HepG2 (cell line): Measurements from ENCODE around the gene ENAH. TPM values are rescaled to one million over a fixed set of nuclear protein-coding genes. Genes with fewer than 3 reads are reported as not detected.

ENCODE experiments used
- BCL6 ChIP-seq: IDR thresholded peaks from 2 replicates; pipeline ENCODE4 v1.6.1; 2016; ENCODE audit warnings: missing genetic modification reagents, missing compliant biosample characterization
- CHCHD3 ChIP-seq: sonication (generic); formaldehyde crosslinking; IDR thresholded peaks from 2 replicates; pipeline ENCODE4 v1.8.0; 2022; ENCODE audit warnings: mild to moderate bottlenecking, missing genetic modification reagents, moderate library complexity
- DPF2 ChIP-seq: sonication (generic); formaldehyde crosslinking; IDR thresholded peaks from 2 replicates; pipeline ENCODE4 v1.4.0; 2020; ENCODE audit warnings: mild to moderate bottlenecking, low read depth, missing genetic modification reagents, borderline replicate concordance
- LCORL ChIP-seq, 2 experiments: fragments of 450-650 bp in 1 of 2; sonication (generic) in 1 of 2; formaldehyde crosslinking in 1 of 2; IDR thresholded peaks; 2 replicates each; pipeline versions ENCODE4 v1.5.0 to v1.6.1; 2017 to 2020; ENCODE audit warnings: antibody characterized with exemption in 1 of 2, missing genetic modification reagents in 1 of 2
- NFATC3 ChIP-seq: sonication (generic); formaldehyde crosslinking; IDR thresholded peaks from 2 replicates; pipeline ENCODE4 v1.5.1; 2020; ENCODE audit warnings: mild to moderate bottlenecking, missing genetic modification reagents
- SALL2 ChIP-seq: sonication (generic); formaldehyde crosslinking; IDR thresholded peaks from 2 replicates; pipeline ENCODE4 v1.8.1; 2023; ENCODE audit warnings: mild to moderate bottlenecking, missing genetic modification reagents, inconsistent platforms
- SIN3A ChIP-seq: IDR thresholded peaks from 2 replicates; pipeline ENCODE4 v1.6.1; 2011; ENCODE audit warnings: low read depth, mild to moderate bottlenecking, control low read depth, low read length, borderline replicate concordance
- SIX1 ChIP-seq: sonication (generic); formaldehyde crosslinking; IDR thresholded peaks from 2 replicates; pipeline ENCODE4 v1.4.0; 2020; ENCODE audit warnings: missing genetic modification reagents, borderline replicate concordance
- SRY ChIP-seq: sonication (generic); formaldehyde crosslinking; IDR thresholded peaks from 2 replicates; pipeline ENCODE4 v1.8.0; 2022; ENCODE audit warnings: mild to moderate bottlenecking, missing genetic modification reagents
- TBX2 ChIP-seq: sonication (generic); formaldehyde crosslinking; IDR thresholded peaks from 2 replicates; pipeline ENCODE4 v1.5.0; 2020; ENCODE audit warnings: missing genetic modification reagents, mild to moderate bottlenecking, borderline replicate concordance
- TGIF2 ChIP-seq: IDR thresholded peaks from 2 replicates; pipeline ENCODE4 v1.6.1; 2016; ENCODE audit warnings: control low read depth, missing compliant biosample characterization
- ZFP82 ChIP-seq: sonication (generic); formaldehyde crosslinking; IDR thresholded peaks from 2 replicates; pipeline ENCODE4 v1.5.1; 2020; ENCODE audit warnings: mild to moderate bottlenecking, missing genetic modification reagents, borderline replicate concordance
- ZFX ChIP-seq: sonication (generic); formaldehyde crosslinking; IDR thresholded peaks from 2 replicates; pipeline ENCODE4 v1.4.0; 2020; ENCODE audit warnings: mild to moderate bottlenecking, low read depth, missing genetic modification reagents, moderate library complexity
- ZMYM3 ChIP-seq: sonication (generic); formaldehyde crosslinking; IDR thresholded peaks from 2 replicates; pipeline ENCODE4 v1.5.1; 2020; ENCODE audit warnings: mild to moderate bottlenecking, missing genetic modification reagents
- ZNF30 ChIP-seq: sonication (generic); formaldehyde crosslinking; IDR thresholded peaks from 2 replicates; pipeline ENCODE4 v1.5.0; 2020; ENCODE audit warnings: mild to moderate bottlenecking, missing genetic modification reagents
- ZNF558 ChIP-seq: sonication (generic); formaldehyde crosslinking; IDR thresholded peaks from 2 replicates; pipeline ENCODE4 v1.9.0; 2022; ENCODE audit warnings: mild to moderate bottlenecking, missing genetic modification reagents, borderline replicate concordance
- ZNF772 ChIP-seq: sonication (generic); formaldehyde crosslinking; IDR thresholded peaks from 2 replicates; pipeline ENCODE4 v1.5.0; 2020; ENCODE audit warnings: mild to moderate bottlenecking, missing genetic modification reagents
- ZNF850 ChIP-seq: sonication (generic); formaldehyde crosslinking; conservative IDR thresholded peaks from 2 replicates; pipeline ENCODE4 v1.9.0; 2021; ENCODE audit warnings: mild to moderate bottlenecking, missing genetic modification reagents
- polyA plus RNA-seq, 8 experiments: library from polyadenylated mRNA; depleted of rRNA in 3 of 8; stranded (reverse) in 7 of 8; unstranded in 1 of 8; fragments of >200 nt; fragmentation: Illumina TruSeq in 4 of 8; extraction: Trizol in 4 of 8; gene quantifications; 2 replicates each; pipeline versions ENCODE4 v1.2.1 to v1.2.3, GENCODE V29; 2011 to 2016; ENCODE audit warnings: low read depth in 4 of 8, missing spikeins in 1 of 8, mixed read lengths in 1 of 8; ENCODE audit not compliant: insufficient read depth in 1 of 8
- total RNA-seq, 5 experiments: library from RNA; depleted of rRNA; stranded (reverse); fragments of >200 nt; fragmentation: Illumina TruSeq; extraction: Trizol; gene quantifications; 2 replicates each; pipeline ENCODE4 v1.2.3, GENCODE V29; 2016; ENCODE audit warnings: low read depth in 1 of 5
- TF ChIP-seq, protein P1 (sequence below): sonication (generic); formaldehyde crosslinking; IDR thresholded peaks from 2 replicates; pipeline ENCODE4 v1.4.0; 2020; ENCODE audit warnings: missing genetic modification reagents, borderline replicate concordance
- TF ChIP-seq, protein P2 (sequence below): sonication (generic); formaldehyde crosslinking; IDR thresholded peaks from 2 replicates; pipeline ENCODE4 v1.8.1; 2023; ENCODE audit warnings: mild to moderate bottlenecking, moderate library complexity, missing genetic modification reagents
- TF ChIP-seq, protein P3 (sequence below): sonication (generic); formaldehyde crosslinking; conservative IDR thresholded peaks from 2 replicates; pipeline ENCODE4 v1.5.0; 2020; ENCODE audit warnings: missing genetic modification reagents
- TF ChIP-seq, protein P4 (sequence below): sonication (generic); formaldehyde crosslinking; IDR thresholded peaks from 2 replicates; pipeline ENCODE4 v1.5.0; 2020; ENCODE audit warnings: mild to moderate bottlenecking, missing genetic modification reagents

ENAH gene
- total and polyA plus RNA-seq, 2 of the 13 experiments (the other 11 are each of a cell fraction or from before 2014, with no cell fraction given), result 22.1 to 58.3 TPM

DNA sequence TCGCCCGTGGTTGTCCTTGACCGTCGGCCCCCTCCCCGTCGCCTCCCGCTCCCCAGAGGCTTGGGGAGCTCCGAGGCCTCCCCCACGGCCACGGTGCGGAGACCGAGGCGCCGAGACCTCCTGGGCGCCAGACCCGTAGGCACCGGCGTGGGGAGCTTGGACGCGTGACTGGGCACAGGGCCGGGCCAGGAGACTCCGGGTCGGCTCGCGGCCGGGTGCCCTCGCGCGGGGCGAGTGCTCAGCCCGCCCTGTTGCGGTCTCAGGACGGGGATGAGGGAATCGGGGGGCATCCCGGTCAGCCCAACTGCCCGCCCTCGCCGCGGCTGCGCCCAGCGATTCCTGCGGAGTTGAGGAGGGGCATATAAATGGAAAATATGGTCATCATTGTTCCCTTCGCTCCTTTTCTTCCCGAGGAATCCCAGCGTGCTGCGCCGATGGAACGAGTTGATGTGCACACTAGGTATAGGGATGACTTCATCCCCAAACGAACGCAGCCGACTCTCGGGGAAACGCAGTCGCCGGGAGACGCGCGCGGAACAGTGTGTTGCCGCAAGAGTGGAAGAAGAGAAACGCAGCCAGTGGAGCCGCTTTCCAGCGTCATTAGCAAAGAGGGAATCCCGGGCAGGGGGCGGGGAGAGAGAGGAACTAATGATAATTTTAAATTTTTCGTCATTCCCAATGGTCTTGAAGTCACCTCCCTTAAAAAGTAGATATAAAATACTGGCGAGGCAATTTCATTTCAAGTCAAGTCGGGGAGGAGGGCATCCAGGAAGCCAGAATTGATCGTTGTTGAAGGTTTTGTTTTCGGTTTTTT lies 747 bp upstream of the ENAH start (continued):
- TF ChIP-seq LCORL (IDR thresholded peaks at IDR 0.05), result no peak
- TF ChIP-seq LCORL (CRISPR knock-in tag; IDR thresholded peaks at IDR 0.05), result peak; percentile 41; the same call in 1 of the 2 replicates
- no peak for TF ChIP-seq DPF2 (CRISPR knock-in tag)
- peak; percentile 40; the same call in 1 of the 2 replicates for TF ChIP-seq ZNF772 (CRISPR knock-in tag)
- no peak; the same call in 1 of the 2 replicates for TF ChIP-seq BCL6 (CRISPR knock-in tag)
- TF ChIP-seq TBX2 (CRISPR knock-in tag), result 0 out of 2 replicates have a peak, but pooled peaks have one; percentile 37
- no peak for TF ChIP-seq SIX1 (CRISPR knock-in tag)
- peak; percentile 31; the same call in 1 of the 2 replicates for TF ChIP-seq SALL2
- TF ChIP-seq ZNF30 (CRISPR knock-in tag), result no peak
- no peak for TF ChIP-seq CHCHD3 (CRISPR knock-in tag)
- TF ChIP-seq SRY, result no peak
- TF ChIP-seq NFATC3 (CRISPR knock-in tag), result no peak
- TF ChIP-seq TGIF2 (CRISPR knock-in tag), result 0 out of 2 replicates have a peak, but pooled peaks have one; percentile 52
- TF ChIP-seq, protein P1, sequence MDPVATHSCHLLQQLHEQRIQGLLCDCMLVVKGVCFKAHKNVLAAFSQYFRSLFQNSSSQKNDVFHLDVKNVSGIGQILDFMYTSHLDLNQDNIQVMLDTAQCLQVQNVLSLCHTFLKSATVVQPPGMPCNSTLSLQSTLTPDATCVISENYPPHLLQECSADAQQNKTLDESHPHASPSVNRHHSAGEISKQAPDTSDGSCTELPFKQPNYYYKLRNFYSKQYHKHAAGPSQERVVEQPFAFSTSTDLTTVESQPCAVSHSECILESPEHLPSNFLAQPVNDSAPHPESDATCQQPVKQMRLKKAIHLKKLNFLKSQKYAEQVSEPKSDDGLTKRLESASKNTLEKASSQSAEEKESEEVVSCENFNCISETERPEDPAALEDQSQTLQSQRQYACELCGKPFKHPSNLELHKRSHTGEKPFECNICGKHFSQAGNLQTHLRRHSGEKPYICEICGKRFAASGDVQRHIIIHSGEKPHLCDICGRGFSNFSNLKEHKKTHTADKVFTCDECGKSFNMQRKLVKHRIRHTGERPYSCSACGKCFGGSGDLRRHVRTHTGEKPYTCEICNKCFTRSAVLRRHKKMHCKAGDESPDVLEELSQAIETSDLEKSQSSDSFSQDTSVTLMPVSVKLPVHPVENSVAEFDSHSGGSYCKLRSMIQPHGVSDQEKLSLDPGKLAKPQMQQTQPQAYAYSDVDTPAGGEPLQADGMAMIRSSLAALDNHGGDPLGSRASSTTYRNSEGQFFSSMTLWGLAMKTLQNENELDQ (CRISPR knock-in tag), result no peak
- TF ChIP-seq, protein P2, sequence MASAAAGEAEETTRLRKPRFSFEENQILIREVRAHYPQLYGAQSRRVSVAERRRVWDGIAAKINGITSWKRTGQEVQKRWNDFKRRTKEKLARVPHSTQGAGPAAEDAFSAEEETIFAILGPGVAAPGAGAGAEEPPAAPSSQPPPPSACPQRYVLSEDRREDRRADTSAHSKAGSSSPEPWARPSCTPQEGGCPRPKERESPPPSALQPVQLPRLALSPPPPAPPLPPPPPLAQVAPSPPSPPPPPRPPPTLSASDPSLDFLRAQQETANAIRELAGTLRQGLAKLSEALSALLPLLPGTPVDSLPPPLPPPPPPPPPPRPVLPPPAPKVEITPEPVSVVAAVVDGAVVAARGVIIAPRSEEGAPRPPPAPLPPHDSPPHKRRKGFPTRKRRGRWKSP (CRISPR knock-in tag), result peak; percentile 48; the same call in 1 of the 2 replicates
- TF ChIP-seq, protein P3, sequence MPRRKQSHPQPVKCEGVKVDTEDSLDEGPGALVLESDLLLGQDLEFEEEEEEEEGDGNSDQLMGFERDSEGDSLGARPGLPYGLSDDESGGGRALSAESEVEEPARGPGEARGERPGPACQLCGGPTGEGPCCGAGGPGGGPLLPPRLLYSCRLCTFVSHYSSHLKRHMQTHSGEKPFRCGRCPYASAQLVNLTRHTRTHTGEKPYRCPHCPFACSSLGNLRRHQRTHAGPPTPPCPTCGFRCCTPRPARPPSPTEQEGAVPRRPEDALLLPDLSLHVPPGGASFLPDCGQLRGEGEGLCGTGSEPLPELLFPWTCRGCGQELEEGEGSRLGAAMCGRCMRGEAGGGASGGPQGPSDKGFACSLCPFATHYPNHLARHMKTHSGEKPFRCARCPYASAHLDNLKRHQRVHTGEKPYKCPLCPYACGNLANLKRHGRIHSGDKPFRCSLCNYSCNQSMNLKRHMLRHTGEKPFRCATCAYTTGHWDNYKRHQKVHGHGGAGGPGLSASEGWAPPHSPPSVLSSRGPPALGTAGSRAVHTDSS (CRISPR knock-in tag), result no peak
- peak; percentile 69 for TF ChIP-seq ZFX (CRISPR knock-in tag)
- TF ChIP-seq, protein P4, sequence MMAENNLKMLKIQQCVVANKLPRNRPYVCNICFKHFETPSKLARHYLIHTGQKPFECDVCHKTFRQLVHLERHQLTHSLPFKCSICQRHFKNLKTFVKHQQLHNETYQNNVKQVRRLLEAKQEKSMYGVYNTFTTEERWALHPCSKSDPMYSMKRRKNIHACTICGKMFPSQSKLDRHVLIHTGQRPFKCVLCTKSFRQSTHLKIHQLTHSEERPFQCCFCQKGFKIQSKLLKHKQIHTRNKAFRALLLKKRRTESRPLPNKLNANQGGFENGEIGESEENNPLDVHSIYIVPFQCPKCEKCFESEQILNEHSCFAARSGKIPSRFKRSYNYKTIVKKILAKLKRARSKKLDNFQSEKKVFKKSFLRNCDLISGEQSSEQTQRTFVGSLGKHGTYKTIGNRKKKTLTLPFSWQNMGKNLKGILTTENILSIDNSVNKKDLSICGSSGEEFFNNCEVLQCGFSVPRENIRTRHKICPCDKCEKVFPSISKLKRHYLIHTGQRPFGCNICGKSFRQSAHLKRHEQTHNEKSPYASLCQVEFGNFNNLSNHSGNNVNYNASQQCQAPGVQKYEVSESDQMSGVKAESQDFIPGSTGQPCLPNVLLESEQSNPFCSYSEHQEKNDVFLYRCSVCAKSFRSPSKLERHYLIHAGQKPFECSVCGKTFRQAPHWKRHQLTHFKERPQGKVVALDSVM, result peak; percentile 15; the same call in 1 of the 2 replicates
- TF ChIP-seq ZFP82 (CRISPR knock-in tag), result 0 out of 2 replicates have a peak, but pooled peaks have one; percentile 36
- TF ChIP-seq SIN3A, result no peak
- 0 out of 2 replicates have a peak, but pooled peaks have one; percentile 40 for TF ChIP-seq ZNF850 (CRISPR knock-in tag)
- TF ChIP-seq ZNF558 (CRISPR knock-in tag), result no peak
- peak; percentile 53; the same call in 1 of the 2 replicates for TF ChIP-seq ZMYM3 (CRISPR knock-in tag)
